Choroid plexus epithelial cell (primary cell): ENCODE data around the gene BEGAIN.

Experiments
- DNase-seq: peaks from one replicate; pipeline ENCODE4 v3.0.0-alpha.2; 2010; ENCODE audit warnings: low read depth
- H3K4me3 ChIP-seq: 2 replicates; pipeline ENCODE4 v1.5.1; 2011; ENCODE audit warnings: low read depth, mild to moderate bottlenecking, control low read depth, low read length, moderate library complexity
- CTCF ChIP-seq: conservative IDR thresholded peaks from 2 replicates; pipeline ENCODE4 v1.5.1; 2011; ENCODE audit warnings: low read depth, mild to moderate bottlenecking, control low read depth, inconsistent platforms, low read length, moderate library complexity

BEGAIN gene

GRCh38 chr14:100587086-100587762 is at the start of gene BEGAIN:
Gene BEGAIN, minus strand, starts transcription at chr14:100587417. Its CDS starts 127 bp downstream, at chr14:100587290.
- TF ChIP-seq CTCF, result no peak
- DNase-seq, result no peak
- H3K4me3 ChIP-seq, result peak within 1 kb of the TSS; percentile 49

- DNase-seq, result no peak
- H3K4me3 ChIP-seq, result no peak overlapping the region
- no peak for TF ChIP-seq CTCF
Measured at GRCh38 chr14:100636559-100636958, 49.3 kb upstream of the BEGAIN start.

GRCh38 chr14:100634026-100634425 is 46.8 kb upstream of the BEGAIN start:
- DNase-seq, result no peak
- H3K4me3 ChIP-seq, result no peak overlapping the region
- no peak for TF ChIP-seq CTCF

GRCh38 chr14:100633406-100633805 is 46.2 kb upstream of the BEGAIN start:
- H3K4me3 ChIP-seq, result no peak overlapping the region
- no peak for DNase-seq
- no peak for TF ChIP-seq CTCF

- no peak for TF ChIP-seq CTCF
- DNase-seq, result no peak
- no peak overlapping the region for H3K4me3 ChIP-seq
Measured at GRCh38 chr14:100629696-100630095, 42.5 kb upstream of the BEGAIN start.

- TF ChIP-seq CTCF, result no peak
- no peak overlapping the region for H3K4me3 ChIP-seq
- no peak for DNase-seq
Measured at GRCh38 chr14:100629098-100629497, 41.9 kb upstream of the BEGAIN start.

GRCh38 chr14:100628225-100628624 is 41.0 kb upstream of the BEGAIN start:
- H3K4me3 ChIP-seq, result no peak overlapping the region
- TF ChIP-seq CTCF, result no peak
- DNase-seq, result no peak
